ENCODE results near the gene CALHM5. TPM values are rescaled to one million over a fixed set of nuclear protein-coding genes. Genes with fewer than 3 reads are reported as not detected.

CALHM5 gene
- total and polyA plus RNA-seq, 10 of the 15 experiments (the other 5 are each of a cell fraction or from before 2014, with no cell fraction given) = not detected

DNA sequence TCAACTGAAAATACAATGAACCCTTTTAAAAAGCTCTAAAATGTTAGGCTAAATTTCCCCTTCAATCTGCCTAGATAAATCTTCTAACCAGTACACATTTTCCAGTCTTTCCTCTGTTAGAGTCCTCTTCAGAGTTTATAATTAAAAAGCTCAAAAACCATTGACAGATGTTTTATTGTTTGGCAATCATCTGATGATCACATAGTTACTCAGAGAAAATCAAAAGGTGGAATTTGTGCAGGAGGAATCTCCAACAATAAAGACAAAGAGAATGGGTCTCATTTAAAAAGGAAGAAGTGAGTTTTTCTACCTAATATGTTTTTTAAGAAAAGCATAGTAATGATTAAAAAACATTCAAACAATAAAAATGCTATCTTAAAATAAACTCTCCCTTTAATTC lies 31.0 kb downstream of the CALHM5 start:
- no peak for ATAC-seq
- SMC1A ChIA-PET (ENCODE audit: uncharacterized antibody, unreplicated experiment) = interaction anchor here (0.8 to 1.8 kb wide), 10 partner anchors 10 to 272 kb away, joined by 3 to 6 read pairs (median 3); no protein-coding TSS in a partner anchor
- no peak for FAIRE-seq
- Histone ChIP-seq H3K27me3 (replicated peaks in 1 of 2; ENCODE audit: control insufficient read depth in 2 of 2, insufficient read depth in 2 of 2, low read length in 1 of 2) (peaks cover 0 to 8% of the 10 kb centered on the region in 2 experiments; a peak in 1 of 4 replicates), H4K20me1 (ENCODE audit: control insufficient read depth, insufficient read depth) (no peaks in the 10 kb centered on the region), H3K4me3 (no peak overlapping the region), H3K36me3 (ENCODE audit: control insufficient read depth in 2 of 2, insufficient read depth in 2 of 2, low read length in 1 of 2) (no peaks in the 10 kb centered on the region), H3K4me1 (ENCODE audit: control insufficient read depth, insufficient read depth, low read length) (no peaks in the 10 kb centered on the region), H3K79me2 (ENCODE audit: control insufficient read depth, insufficient read depth, low read length) (no peaks in the 10 kb centered on the region), H3K9ac (ENCODE audit: control insufficient read depth, insufficient read depth, low read length) (no peak overlapping the region), H2AFZ (ENCODE audit: control insufficient read depth, low read depth, low read length) (no peak overlapping the region), H3K9me3 (replicated peaks; ENCODE audit: control insufficient read depth, insufficient read depth, low read length) (no peaks in the 10 kb centered on the region), H3K27ac (ENCODE audit: control insufficient read depth, insufficient read depth) (no peak overlapping the region), H3K4me2 (ENCODE audit: control insufficient read depth, insufficient read depth) (no peak overlapping the region)
- RAD21 ChIA-PET (ENCODE audit: unreplicated experiment) = interaction anchor here (1.1 kb wide), 1 partner anchor 13 kb away, joined by 3 read pairs; no protein-coding TSS in a partner anchor
- CTCF ChIA-PET = interaction anchor here (0.8 to 7.1 kb wide), 8 partner anchors 8 to 327 kb away, joined by 3 to 48 read pairs (median 9); partner anchors contain the start of gene CALHM4
- intact Hi-C loops (cut with micrococcal nuclease; ENCODE audit: unreplicated experiment) (no loop called here), in situ Hi-C loops (cut with MboI) (no loop called here)
- BruUV-seq (replicated peaks) = no TSS peak
- POLR2A ChIA-PET = interaction anchor here (0.6 kb wide), 1 partner anchor 269 kb away, joined by 4 read pairs; no protein-coding TSS in a partner anchor
- DNase-seq (ENCODE audit: low read depth, low spot score) = no peak
- TF ChIP-seq, protein P1, sequence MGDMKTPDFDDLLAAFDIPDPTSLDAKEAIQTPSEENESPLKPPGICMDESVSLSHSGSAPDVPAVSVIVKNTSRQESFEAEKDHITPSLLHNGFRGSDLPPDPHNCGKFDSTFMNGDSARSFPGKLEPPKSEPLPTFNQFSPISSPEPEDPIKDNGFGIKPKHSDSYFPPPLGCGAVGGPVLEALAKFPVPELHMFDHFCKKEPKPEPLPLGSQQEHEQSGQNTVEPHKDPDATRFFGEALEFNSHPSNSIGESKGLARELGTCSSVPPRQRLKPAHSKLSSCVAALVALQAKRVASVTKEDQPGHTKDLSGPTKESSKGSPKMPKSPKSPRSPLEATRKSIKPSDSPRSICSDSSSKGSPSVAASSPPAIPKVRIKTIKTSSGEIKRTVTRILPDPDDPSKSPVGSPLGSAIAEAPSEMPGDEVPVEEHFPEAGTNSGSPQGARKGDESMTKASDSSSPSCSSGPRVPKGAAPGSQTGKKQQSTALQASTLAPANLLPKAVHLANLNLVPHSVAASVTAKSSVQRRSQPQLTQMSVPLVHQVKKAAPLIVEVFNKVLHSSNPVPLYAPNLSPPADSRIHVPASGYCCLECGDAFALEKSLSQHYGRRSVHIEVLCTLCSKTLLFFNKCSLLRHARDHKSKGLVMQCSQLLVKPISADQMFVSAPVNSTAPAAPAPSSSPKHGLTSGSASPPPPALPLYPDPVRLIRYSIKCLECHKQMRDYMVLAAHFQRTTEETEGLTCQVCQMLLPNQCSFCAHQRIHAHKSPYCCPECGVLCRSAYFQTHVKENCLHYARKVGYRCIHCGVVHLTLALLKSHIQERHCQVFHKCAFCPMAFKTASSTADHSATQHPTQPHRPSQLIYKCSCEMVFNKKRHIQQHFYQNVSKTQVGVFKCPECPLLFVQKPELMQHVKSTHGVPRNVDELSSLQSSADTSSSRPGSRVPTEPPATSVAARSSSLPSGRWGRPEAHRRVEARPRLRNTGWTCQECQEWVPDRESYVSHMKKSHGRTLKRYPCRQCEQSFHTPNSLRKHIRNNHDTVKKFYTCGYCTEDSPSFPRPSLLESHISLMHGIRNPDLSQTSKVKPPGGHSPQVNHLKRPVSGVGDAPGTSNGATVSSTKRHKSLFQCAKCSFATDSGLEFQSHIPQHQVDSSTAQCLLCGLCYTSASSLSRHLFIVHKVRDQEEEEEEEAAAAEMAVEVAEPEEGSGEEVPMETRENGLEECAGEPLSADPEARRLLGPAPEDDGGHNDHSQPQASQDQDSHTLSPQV (IDR thresholded peaks at IDR 0.05) = no peak
- TF ChIP-seq, protein P2, sequence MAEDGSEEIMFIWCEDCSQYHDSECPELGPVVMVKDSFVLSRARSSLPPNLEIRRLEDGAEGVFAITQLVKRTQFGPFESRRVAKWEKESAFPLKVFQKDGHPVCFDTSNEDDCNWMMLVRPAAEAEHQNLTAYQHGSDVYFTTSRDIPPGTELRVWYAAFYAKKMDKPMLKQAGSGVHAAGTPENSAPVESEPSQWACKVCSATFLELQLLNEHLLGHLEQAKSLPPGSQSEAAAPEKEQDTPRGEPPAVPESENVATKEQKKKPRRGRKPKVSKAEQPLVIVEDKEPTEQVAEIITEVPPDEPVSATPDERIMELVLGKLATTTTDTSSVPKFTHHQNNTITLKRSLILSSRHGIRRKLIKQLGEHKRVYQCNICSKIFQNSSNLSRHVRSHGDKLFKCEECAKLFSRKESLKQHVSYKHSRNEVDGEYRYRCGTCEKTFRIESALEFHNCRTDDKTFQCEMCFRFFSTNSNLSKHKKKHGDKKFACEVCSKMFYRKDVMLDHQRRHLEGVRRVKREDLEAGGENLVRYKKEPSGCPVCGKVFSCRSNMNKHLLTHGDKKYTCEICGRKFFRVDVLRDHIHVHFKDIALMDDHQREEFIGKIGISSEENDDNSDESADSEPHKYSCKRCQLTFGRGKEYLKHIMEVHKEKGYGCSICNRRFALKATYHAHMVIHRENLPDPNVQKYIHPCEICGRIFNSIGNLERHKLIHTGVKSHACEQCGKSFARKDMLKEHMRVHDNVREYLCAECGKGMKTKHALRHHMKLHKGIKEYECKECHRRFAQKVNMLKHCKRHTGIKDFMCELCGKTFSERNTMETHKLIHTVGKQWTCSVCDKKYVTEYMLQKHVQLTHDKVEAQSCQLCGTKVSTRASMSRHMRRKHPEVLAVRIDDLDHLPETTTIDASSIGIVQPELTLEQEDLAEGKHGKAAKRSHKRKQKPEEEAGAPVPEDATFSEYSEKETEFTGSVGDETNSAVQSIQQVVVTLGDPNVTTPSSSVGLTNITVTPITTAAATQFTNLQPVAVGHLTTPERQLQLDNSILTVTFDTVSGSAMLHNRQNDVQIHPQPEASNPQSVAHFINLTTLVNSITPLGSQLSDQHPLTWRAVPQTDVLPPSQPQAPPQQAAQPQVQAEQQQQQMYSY (CRISPR knock-in tag; IDR thresholded peaks at IDR 0.05) = no peak
- no peak for TF ChIP-seq TCF3 (IDR thresholded peaks at IDR 0.05; ENCODE audit: borderline replicate concordance, insufficient read depth, low read depth, low read length)
- TF ChIP-seq ASH2L (IDR thresholded peaks at IDR 0.05; ENCODE audit: borderline replicate concordance, low read depth) = no peak
- no peak for TF ChIP-seq GATAD2B (conservative IDR thresholded peaks at IDR 0.05; ENCODE audit: low read depth)
- TF ChIP-seq IKZF2 (IDR thresholded peaks at IDR 0.05) = no peak
- no peak for TF ChIP-seq HDAC6 (IDR thresholded peaks at IDR 0.05; ENCODE audit: unreplicated experiment)
- TF ChIP-seq ZSCAN29 (IDR thresholded peaks at IDR 0.05) = no peak
- no peak for TF ChIP-seq RAD51 (IDR thresholded peaks at IDR 0.05)
- TF ChIP-seq YY1 (IDR thresholded peaks at IDR 0.05; ENCODE audit: low read depth, low read length) = no peak
- TF ChIP-seq SREBF2 (IDR thresholded peaks at IDR 0.05; ENCODE audit: low read length) = no peak
- TF ChIP-seq, protein P3, sequence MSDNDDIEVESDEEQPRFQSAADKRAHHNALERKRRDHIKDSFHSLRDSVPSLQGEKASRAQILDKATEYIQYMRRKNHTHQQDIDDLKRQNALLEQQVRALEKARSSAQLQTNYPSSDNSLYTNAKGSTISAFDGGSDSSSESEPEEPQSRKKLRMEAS (IDR thresholded peaks at IDR 0.05; ENCODE audit: low read depth, low read length) = no peak
- TF ChIP-seq ZBED1 (IDR thresholded peaks at IDR 0.05; ENCODE audit: borderline replicate concordance) = no peak
- TF ChIP-seq RCOR1 (conservative IDR thresholded peaks at IDR 0.05; ENCODE audit: low read depth, low read length) = no peak
